Measurements from ENCODE around the gene LLGL2.

The LLGL2 gene

DNA sequence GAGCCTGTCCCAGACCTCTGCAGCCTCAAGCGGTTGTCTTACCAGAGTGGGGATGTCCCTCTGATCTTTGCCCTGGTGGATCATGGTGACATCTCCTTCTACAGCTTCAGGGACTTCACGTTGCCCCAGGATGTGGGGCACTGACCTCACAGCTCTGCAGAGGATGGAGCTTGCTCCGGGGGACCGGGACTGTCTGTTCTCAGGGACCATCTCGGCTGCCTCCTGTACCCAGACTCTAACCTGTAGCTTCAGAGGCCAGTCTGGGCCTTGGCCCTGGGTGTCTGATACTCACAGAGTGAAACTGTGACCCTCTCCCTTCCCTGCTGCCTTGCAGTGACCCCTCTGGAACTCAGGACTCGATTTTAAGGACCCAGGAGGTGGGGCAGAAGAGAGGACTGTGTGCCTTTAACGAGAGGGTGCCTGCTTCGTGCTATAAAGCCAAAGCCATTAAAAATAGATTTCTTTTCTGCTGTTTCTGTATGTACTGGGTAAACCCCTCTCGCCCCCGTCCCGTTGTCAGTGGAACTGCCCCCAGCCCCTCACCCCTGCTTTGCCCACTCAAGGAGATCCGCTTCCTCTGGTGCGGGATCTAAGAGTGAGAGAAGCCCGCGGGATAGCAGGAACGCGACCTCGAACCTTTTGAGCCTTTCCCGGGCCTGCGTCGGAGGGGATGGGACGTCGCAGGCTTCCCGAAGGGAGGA, 1.1 kb upstream of the LLGL2 start:
- TF ChIP-seq, protein P1, sequence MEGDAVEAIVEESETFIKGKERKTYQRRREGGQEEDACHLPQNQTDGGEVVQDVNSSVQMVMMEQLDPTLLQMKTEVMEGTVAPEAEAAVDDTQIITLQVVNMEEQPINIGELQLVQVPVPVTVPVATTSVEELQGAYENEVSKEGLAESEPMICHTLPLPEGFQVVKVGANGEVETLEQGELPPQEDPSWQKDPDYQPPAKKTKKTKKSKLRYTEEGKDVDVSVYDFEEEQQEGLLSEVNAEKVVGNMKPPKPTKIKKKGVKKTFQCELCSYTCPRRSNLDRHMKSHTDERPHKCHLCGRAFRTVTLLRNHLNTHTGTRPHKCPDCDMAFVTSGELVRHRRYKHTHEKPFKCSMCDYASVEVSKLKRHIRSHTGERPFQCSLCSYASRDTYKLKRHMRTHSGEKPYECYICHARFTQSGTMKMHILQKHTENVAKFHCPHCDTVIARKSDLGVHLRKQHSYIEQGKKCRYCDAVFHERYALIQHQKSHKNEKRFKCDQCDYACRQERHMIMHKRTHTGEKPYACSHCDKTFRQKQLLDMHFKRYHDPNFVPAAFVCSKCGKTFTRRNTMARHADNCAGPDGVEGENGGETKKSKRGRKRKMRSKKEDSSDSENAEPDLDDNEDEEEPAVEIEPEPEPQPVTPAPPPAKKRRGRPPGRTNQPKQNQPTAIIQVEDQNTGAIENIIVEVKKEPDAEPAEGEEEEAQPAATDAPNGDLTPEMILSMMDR (IDR thresholded peaks at IDR 0.05; ENCODE audit: insufficient read depth, low read depth, low read length, missing control alignments), result no peak
- peak overlapping the region; percentile 56 for H3K4me3 ChIP-seq (ENCODE audit: low read length)
- no peak for DNase-seq (ENCODE audit: low read depth)

GRCh38 chr17:75525806-75526554, 483 bp downstream of the LLGL2 start:
- DNase-seq (ENCODE audit: low read depth), result no peak
- peak overlapping the region; percentile 61 for H3K4me3 ChIP-seq (ENCODE audit: low read length)
- TF ChIP-seq, protein P1 (IDR thresholded peaks at IDR 0.05; ENCODE audit: insufficient read depth, low read depth, low read length, missing control alignments), result no peak

- DNase-seq (ENCODE audit: low read depth), result no peak
- peak overlapping the region; percentile 61 for H3K4me3 ChIP-seq (ENCODE audit: low read length)
Measured at GRCh38 chr17:75526555-75527270, 1.2 kb downstream of the LLGL2 start.

DNA sequence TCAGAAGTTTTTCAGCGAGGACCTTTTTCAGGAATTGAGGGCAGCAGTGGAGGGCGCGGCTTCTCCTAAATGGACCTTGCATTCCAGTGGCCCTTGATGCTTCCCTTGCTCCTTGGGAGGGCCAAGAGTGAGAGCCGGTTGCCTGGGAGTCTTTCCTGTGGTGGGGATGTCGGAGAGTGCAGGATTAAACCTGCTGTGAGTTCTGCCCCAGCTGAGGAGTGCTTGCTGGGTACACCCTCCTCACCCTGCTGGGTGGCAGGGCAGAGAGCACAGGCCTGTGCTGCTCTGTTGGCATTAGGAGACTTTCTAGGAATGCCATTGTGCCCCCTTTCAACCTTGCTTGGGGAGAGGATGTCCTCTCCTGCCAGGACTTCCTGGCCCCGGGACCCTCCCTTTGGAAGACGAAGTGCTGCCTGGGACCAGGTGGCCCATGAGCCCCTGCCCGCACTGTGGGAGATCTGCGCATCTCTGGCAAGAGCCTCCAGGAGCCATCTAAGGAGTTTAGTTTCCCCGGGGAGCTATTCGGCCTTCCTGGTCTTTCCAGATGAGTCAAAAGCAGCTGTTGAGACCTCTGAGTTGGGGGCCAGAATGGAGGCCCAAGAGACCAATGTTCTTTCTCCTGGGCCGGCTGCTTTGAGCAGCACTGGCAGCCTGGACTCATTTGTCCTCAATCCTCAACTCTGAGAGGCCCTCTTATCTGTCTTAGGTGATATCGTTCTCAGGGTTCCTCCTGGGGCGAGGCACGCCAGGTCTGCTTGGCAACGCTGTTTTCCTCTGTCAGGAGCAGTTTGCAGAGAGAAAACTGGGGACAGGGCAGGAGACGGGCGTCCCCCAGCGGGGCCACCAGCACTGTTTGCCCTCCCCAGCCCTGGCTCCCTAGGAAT, 5.6 kb downstream of the LLGL2 start:
- TF ChIP-seq, protein P1 (IDR thresholded peaks at IDR 0.05; ENCODE audit: insufficient read depth, low read depth, low read length, missing control alignments), result no peak
- no peak for DNase-seq (ENCODE audit: low read depth)
- no peak overlapping the region for H3K4me3 ChIP-seq (ENCODE audit: low read length)

More at GRCh38 chr17:75526555-75527270, 1.2 kb downstream of the LLGL2 start:
- TF ChIP-seq, protein P1 (IDR thresholded peaks at IDR 0.05; ENCODE audit: insufficient read depth, low read depth, low read length, missing control alignments), result no peak

DNA sequence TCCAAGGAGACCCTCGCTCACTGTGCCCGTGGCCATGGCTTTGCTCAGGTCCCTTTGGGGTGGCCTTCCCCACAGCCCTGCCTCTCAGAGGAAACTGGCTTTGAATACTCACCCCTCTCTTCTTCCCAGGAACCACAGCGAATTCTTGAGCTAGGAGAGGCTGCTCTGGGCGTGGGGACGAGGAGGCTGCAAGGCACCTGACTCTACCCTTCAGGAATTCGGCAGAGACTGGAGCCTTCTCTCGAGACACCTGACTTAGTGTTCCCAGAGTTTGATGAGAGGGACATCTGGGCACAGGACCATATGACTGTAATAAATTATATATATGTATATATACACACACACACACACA, 6.2 kb downstream of the LLGL2 start:
- no peak overlapping the region for H3K4me3 ChIP-seq (ENCODE audit: low read length)

GRCh38 chr17:75535119-75535537, 9.6 kb downstream of the LLGL2 start:
- DNase-seq (ENCODE audit: low read depth), result no peak
- H3K4me3 ChIP-seq (ENCODE audit: low read length), result no peak overlapping the region
- TF ChIP-seq, protein P1 (IDR thresholded peaks at IDR 0.05; ENCODE audit: insufficient read depth, low read depth, low read length, missing control alignments), result no peak

More for the DNA sequence above, 6.2 kb downstream of the LLGL2 start:
- TF ChIP-seq, protein P1 (IDR thresholded peaks at IDR 0.05; ENCODE audit: insufficient read depth, low read depth, low read length, missing control alignments), result no peak
- DNase-seq (ENCODE audit: low read depth), result peak; percentile 79
